Caco-2 (cell line): ENCODE measurements around the gene VPS18. TPM values are rescaled to one million over a fixed set of nuclear protein-coding genes. Genes with fewer than 3 reads are reported as not detected.

Source experiments
- BruUV-seq: library from RNA; stranded (reverse); fragments of 400-500 nt; replicated peaks from 2 replicates; lab custom pipeline; 2021; lab: Mats Ljungman, UMichigan
- CTCF ChIA-PET: fragments of 300-600 bp; sonication (Branson Sonifier 250); formaldehyde crosslinking; loops from one replicate; lab custom pipeline; 2022; ENCODE audit warnings: antibody characterized with exemption; lab: Charles Lee
- POLR2A ChIA-PET: fragments of 300-600 bp; sonication (Branson Sonifier 250); formaldehyde crosslinking; loops from one replicate; lab custom pipeline; 2022; ENCODE audit warnings: antibody characterized with exemption; lab: Charles Lee
- DNase-seq, 2 experiments: peaks; one replicate each; pipeline versions ENCODE4 v3.0.0 to v3.0.0-alpha.2; 2020 to 2022
- H3K27me3 ChIP-seq: replicated peaks from 2 replicates; pipeline ENCODE4 v1.6.0; 2011; ENCODE audit warnings: low read length; ENCODE audit not compliant: control insufficient read depth, insufficient read depth
- H3K36me3 ChIP-seq: 2 replicates; pipeline ENCODE4 v1.5.1; 2011; ENCODE audit warnings: low read length; ENCODE audit not compliant: control insufficient read depth, insufficient read depth
- H3K4me1 ChIP-seq: fragments of 250-450 bp; sonication (Bioruptor Pico); 2 replicates; pipeline ENCODE4 v1.5.1; 2020; ENCODE audit warnings: mild to moderate bottlenecking
- H3K4me3 ChIP-seq: 2 replicates; pipeline ENCODE4 v1.5.1; 2011; ENCODE audit warnings: low read depth, mild to moderate bottlenecking, control low read depth, low read length
- H3K9me3 ChIP-seq: fragments of 250-450 bp; sonication (Bioruptor Pico); 2 replicates; pipeline ENCODE4 v1.5.1; 2020; ENCODE audit warnings: mild to moderate bottlenecking, moderate library complexity
- H3K27ac Mint-ChIP-seq: one replicate; pipeline ENCODE4 v1.8.0; 2022; ENCODE audit warnings: mixed read lengths; ENCODE audit not compliant: unreplicated experiment
- H3K27me3 Mint-ChIP-seq: one replicate; pipeline ENCODE4 v1.8.0; 2022; ENCODE audit warnings: mixed read lengths; ENCODE audit not compliant: insufficient read depth, unreplicated experiment
- H3K36me3 Mint-ChIP-seq: one replicate; pipeline ENCODE4 v1.8.0; 2022; ENCODE audit warnings: mild to moderate bottlenecking, mixed read lengths; ENCODE audit not compliant: insufficient read depth, unreplicated experiment
- H3K4me1 Mint-ChIP-seq: one replicate; pipeline ENCODE4 v1.8.0; 2022; ENCODE audit warnings: low read depth, mixed read lengths; ENCODE audit not compliant: unreplicated experiment
- H3K4me3 Mint-ChIP-seq: one replicate; pipeline ENCODE4 v1.8.0; 2022; ENCODE audit warnings: mild to moderate bottlenecking, moderate library complexity, mixed read lengths; ENCODE audit not compliant: unreplicated experiment
- H3K9me3 Mint-ChIP-seq: one replicate; pipeline ENCODE4 v1.8.0; 2022; ENCODE audit warnings: mixed read lengths; ENCODE audit not compliant: unreplicated experiment
- CTCF ChIP-seq, 2 experiments: fragments of 200-600 bp in 1 of 2; IDR thresholded peaks; 1 replicate in 1 of 2; 2 replicates in 1 of 2; pipeline versions ENCODE4 v1.5.1 to v1.8.0; 2011 to 2022; ENCODE audit warnings: antibody characterized with exemption in 1 of 2, control low read depth in 1 of 2, inconsistent platforms in 1 of 2, low read depth in 1 of 2, low read length in 1 of 2, mild to moderate bottlenecking in 1 of 2, moderate library complexity in 1 of 2; ENCODE audit not compliant: insufficient read depth in 1 of 2, severe bottlenecking in 1 of 2, unreplicated experiment in 1 of 2
- intact Hi-C: fragments of 100-400 bp; cut with micrococcal nuclease; formaldehyde crosslinking; loops from one replicate; pipeline ENCODE4 v1.10.0; 2022; ENCODE audit not compliant: unreplicated experiment
- total RNA-seq: library from RNA; stranded (reverse); gene quantifications from 2 replicates; pipeline ENCODE4 v1.2.3, GENCODE V29; 2022

The VPS18 gene
- total RNA-seq, 1 experiment from 2014 or later = 29.3 TPM

- BruUV-seq = no TSS peak
- ChIA-PET CTCF (interaction anchor here (0.7 kb wide), 1 partner anchor 408 kb away, joined by 3 read pairs; no protein-coding TSS in a partner anchor), POLR2A (no interaction called here)
- no peaks in the 10 kb centered on the region for H3K27me3 Mint-ChIP-seq
- no peak overlapping the region for H3K4me3 Mint-ChIP-seq
- intact Hi-C loops = loop anchor here (10.0 kb wide), 2 partner anchors 205 to 435 kb away; partner anchors contain the start of genes NUSAP1, OIP5 and RAD51
- no peak for TF ChIP-seq CTCF (IDR thresholded peaks at IDR 0.05; ENCODE audit: insufficient read depth in 1 of 2, low read depth in 1 of 2, low read length in 1 of 2, severe bottlenecking in 1 of 2, unreplicated experiment in 1 of 2)
- Histone ChIP-seq H3K4me3 (no peak overlapping the region), H3K27me3 (no peaks in the 10 kb centered on the region), H3K36me3 (peaks cover 2% of the 10 kb centered on the region), H3K4me1 (no peaks in the 10 kb centered on the region), H3K9me3 (no peaks in the 10 kb centered on the region)
- no peak overlapping the region for H3K27ac Mint-ChIP-seq
- H3K4me1 Mint-ChIP-seq = peaks cover 6% of the 10 kb centered on the region
- H3K36me3 Mint-ChIP-seq = peaks cover 87% of the 10 kb centered on the region
- no peaks in the 10 kb centered on the region for H3K9me3 Mint-ChIP-seq
- no peak for DNase-seq
Measured at GRCh38 chr15:40899536-40900207, 5.4 kb downstream of the VPS18 start.

GRCh38 chr15:40900256-40901052 lies 6.2 kb downstream of the VPS18 start:
- CTCF ChIA-PET = no interaction called here
- no peaks in the 10 kb centered on the region for H3K9me3 Mint-ChIP-seq
- H3K27me3 Mint-ChIP-seq = no peaks in the 10 kb centered on the region
- Histone ChIP-seq H3K9me3 (no peaks in the 10 kb centered on the region), H3K4me1 (no peaks in the 10 kb centered on the region), H3K27me3 (no peaks in the 10 kb centered on the region), H3K4me3 (no peak overlapping the region), H3K36me3 (peaks cover 3% of the 10 kb centered on the region)
- no peak for TF ChIP-seq CTCF (IDR thresholded peaks at IDR 0.05; ENCODE audit: insufficient read depth in 1 of 2, low read depth in 1 of 2, low read length in 1 of 2, severe bottlenecking in 1 of 2, unreplicated experiment in 1 of 2)
- H3K4me3 Mint-ChIP-seq = no peak overlapping the region
- peaks cover 1% of the 10 kb centered on the region for H3K4me1 Mint-ChIP-seq
- no TSS peak for BruUV-seq
- intact Hi-C loops = loop anchor here (10.0 kb wide), 1 partner anchor 434 kb away; the partner anchor contains the start of genes NUSAP1 and OIP5
- peaks cover 86% of the 10 kb centered on the region for H3K36me3 Mint-ChIP-seq
- H3K27ac Mint-ChIP-seq = no peak overlapping the region
- POLR2A ChIA-PET = interaction anchor here (0.6 kb wide), 1 partner anchor 397 kb away, joined by 3 read pairs; no protein-coding TSS in a partner anchor
- no peak for DNase-seq

GRCh38 chr15:40901053-40901443 lies 6.8 kb downstream of the VPS18 start:
- H3K27me3 Mint-ChIP-seq = no peaks in the 10 kb centered on the region
- BruUV-seq = no TSS peak
- intact Hi-C loops = loop anchor here (10.0 kb wide), 1 partner anchor 434 kb away; the partner anchor contains the start of genes NUSAP1 and OIP5
- Histone ChIP-seq H3K4me3 (no peak overlapping the region), H3K36me3 (peaks cover 2% of the 10 kb centered on the region), H3K9me3 (no peaks in the 10 kb centered on the region), H3K4me1 (peaks cover 5% of the 10 kb centered on the region; the same call in 1 of the 2 replicates), H3K27me3 (no peaks in the 10 kb centered on the region)
- peaks cover 7% of the 10 kb centered on the region for H3K4me1 Mint-ChIP-seq
- H3K4me3 Mint-ChIP-seq = no peak overlapping the region
- no peak for TF ChIP-seq CTCF (IDR thresholded peaks at IDR 0.05; ENCODE audit: insufficient read depth in 1 of 2, low read depth in 1 of 2, low read length in 1 of 2, severe bottlenecking in 1 of 2, unreplicated experiment in 1 of 2)
- no peak overlapping the region for H3K27ac Mint-ChIP-seq
- ChIA-PET CTCF (no interaction called here), POLR2A (interaction anchor here (0.6 kb wide), 1 partner anchor 397 kb away, joined by 3 read pairs; no protein-coding TSS in a partner anchor)
- H3K36me3 Mint-ChIP-seq = peaks cover 87% of the 10 kb centered on the region
- DNase-seq = no peak
- H3K9me3 Mint-ChIP-seq = no peaks in the 10 kb centered on the region
